NCI-H2171 (cell line): ENCODE data around the gene RRM2.

Experiments used
- DNase-seq: peaks from one replicate; lab custom pipeline; 2025; lab: John Stamatoyannopoulos, UW

Gene RRM2

GRCh38 chr2:10172033-10172871 is 49.7 kb downstream of the RRM2 start:
- DNase-seq = no peak

GRCh38 chr2:10173258-10174005 is 50.9 kb downstream of the RRM2 start:
- no peak for DNase-seq

- DNase-seq = no peak
Measured at GRCh38 chr2:10174173-10174572, 51.6 kb downstream of the RRM2 start.

GRCh38 chr2:10175441-10175840 is 52.9 kb downstream of the RRM2 start:
- DNase-seq = no peak

GRCh38 chr2:10178751-10179150 is 56.2 kb downstream of the RRM2 start:
- no peak for DNase-seq

GRCh38 chr2:10179422-10179821 is 56.9 kb downstream of the RRM2 start:
- DNase-seq = no peak

GRCh38 chr2:10180229-10180628 is 57.7 kb downstream of the RRM2 start:
- DNase-seq = no peak
